Nephron (organoid): ENCODE data around the gene ITGA4.
A peak's percentile ranks its signal among the peaks of the same experiment; 100 is the strongest.

ENCODE experiments used
- H3K27ac Mint-ChIP-seq, 3 experiments: 2 replicates each; pipeline ENCODE4 v1.8.0; 2020; ENCODE audit warnings: mixed read lengths in 3 of 3, mild to moderate bottlenecking in 2 of 3, moderate library complexity in 1 of 3
- H3K27me3 Mint-ChIP-seq: 2 replicates; pipeline ENCODE4 v1.8.0; 2021; ENCODE audit warnings: low read depth, mild to moderate bottlenecking, moderate library complexity, mixed read lengths
- H3K36me3 Mint-ChIP-seq: 2 replicates; pipeline ENCODE4 v1.8.0; 2020; ENCODE audit warnings: low read depth, mixed read lengths
- H3K4me1 Mint-ChIP-seq: 2 replicates; pipeline ENCODE4 v1.8.0; 2020; ENCODE audit warnings: mixed read lengths
- H3K4me3 Mint-ChIP-seq, 3 experiments: 2 replicates each; pipeline ENCODE4 v1.8.0; 2020; ENCODE audit warnings: mild to moderate bottlenecking in 3 of 3, mixed read lengths in 3 of 3, moderate library complexity in 2 of 3
- H3K9me3 Mint-ChIP-seq: 2 replicates; pipeline ENCODE4 v1.8.0; 2020; ENCODE audit warnings: mixed read lengths
- TF ChIP-seq, protein P1 (sequence below), 3 experiments: fragments of 200-600 bp; sonication (generic); IDR thresholded peaks; one replicate each; pipeline ENCODE4 v1.5.0; 2021; ENCODE audit warnings: antibody characterized with exemption in 3 of 3; ENCODE audit not compliant: unreplicated experiment in 3 of 3

Gene ITGA4

DNA sequence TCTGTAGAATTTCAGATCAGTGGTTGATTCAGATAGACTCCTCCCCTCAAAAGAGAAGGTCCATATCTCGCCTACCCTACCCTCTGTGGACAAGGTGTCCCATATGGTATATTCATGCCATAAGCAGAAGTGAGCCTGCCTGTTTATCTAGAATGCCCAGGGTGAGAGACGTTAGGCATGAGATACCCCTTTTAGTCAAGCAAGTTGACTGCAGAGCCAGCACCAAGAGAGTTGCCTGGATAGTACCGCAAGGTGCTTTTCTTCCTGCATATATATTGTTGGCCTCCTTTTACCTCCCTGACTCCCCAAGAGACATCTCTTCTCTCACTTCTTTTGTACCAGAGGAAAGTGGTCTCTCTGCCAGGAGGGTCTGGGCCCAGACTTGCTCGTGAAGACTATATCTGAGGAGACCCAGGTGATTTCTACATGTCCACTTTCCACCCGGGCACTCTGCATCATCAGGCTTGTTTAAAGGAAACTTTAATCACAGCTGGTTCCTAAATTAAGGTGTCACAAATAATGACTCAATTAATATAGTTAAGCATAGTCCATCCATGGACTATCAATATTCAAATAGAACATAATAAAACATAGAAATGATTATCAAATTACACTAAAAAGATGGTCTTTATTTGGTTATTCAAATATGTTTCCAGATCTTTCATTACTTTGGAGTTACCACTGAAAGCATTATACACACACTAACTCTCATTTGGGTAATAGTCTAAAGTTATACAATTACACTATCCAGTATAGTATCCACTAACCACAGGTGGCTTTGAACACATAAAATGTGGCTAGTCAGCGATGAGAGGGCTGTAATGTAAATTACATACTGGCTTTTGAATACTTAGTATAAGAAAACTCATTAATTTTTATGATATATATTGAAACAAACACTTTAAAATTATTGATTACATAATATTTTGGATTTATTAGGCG lies 4.1 kb downstream of the ITGA4 start:
- H3K4me1 Mint-ChIP-seq: peaks cover 35% of the 10 kb centered on the region
- H3K4me3 Mint-ChIP-seq: peak overlapping the region in 2 of 3 experiments; percentile 58 to 73
- no peak overlapping the region for H3K27ac Mint-ChIP-seq
- TF ChIP-seq, protein P1, sequence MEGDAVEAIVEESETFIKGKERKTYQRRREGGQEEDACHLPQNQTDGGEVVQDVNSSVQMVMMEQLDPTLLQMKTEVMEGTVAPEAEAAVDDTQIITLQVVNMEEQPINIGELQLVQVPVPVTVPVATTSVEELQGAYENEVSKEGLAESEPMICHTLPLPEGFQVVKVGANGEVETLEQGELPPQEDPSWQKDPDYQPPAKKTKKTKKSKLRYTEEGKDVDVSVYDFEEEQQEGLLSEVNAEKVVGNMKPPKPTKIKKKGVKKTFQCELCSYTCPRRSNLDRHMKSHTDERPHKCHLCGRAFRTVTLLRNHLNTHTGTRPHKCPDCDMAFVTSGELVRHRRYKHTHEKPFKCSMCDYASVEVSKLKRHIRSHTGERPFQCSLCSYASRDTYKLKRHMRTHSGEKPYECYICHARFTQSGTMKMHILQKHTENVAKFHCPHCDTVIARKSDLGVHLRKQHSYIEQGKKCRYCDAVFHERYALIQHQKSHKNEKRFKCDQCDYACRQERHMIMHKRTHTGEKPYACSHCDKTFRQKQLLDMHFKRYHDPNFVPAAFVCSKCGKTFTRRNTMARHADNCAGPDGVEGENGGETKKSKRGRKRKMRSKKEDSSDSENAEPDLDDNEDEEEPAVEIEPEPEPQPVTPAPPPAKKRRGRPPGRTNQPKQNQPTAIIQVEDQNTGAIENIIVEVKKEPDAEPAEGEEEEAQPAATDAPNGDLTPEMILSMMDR (IDR thresholded peaks at IDR 0.05; ENCODE audit: unreplicated experiment in 3 of 3): no peak
- H3K36me3 Mint-ChIP-seq: no peaks in the 10 kb centered on the region
- no peaks in the 10 kb centered on the region for H3K9me3 Mint-ChIP-seq
- H3K27me3 Mint-ChIP-seq: peaks cover 26% of the 10 kb centered on the region

DNA sequence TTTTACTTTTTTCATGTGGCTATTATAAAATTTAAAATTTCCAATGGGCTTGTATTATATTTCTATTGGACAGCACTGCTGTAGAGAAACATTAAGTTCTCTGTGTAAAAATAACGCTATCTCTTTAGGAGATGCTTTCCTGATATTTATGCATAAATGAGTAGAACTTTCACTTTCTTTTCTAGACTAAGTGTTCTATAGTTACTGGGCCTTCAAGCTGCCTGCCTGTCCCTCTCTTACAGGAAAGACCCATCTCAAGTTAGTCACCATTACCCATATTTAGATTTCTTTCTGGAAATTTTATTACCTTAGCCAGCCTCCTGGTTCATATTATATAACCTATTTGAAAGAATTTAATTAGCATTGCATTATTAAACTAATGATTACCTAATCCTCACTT lies 4.8 kb downstream of the ITGA4 start:
- H3K9me3 Mint-ChIP-seq: no peaks in the 10 kb centered on the region
- no peak overlapping the region for H3K27ac Mint-ChIP-seq
- no peak overlapping the region for H3K4me3 Mint-ChIP-seq
- peaks cover 21% of the 10 kb centered on the region for H3K27me3 Mint-ChIP-seq
- H3K4me1 Mint-ChIP-seq: peaks cover 30% of the 10 kb centered on the region
- TF ChIP-seq, protein P1 (IDR thresholded peaks at IDR 0.05; ENCODE audit: unreplicated experiment in 3 of 3): no peak
- no peaks in the 10 kb centered on the region for H3K36me3 Mint-ChIP-seq

DNA sequence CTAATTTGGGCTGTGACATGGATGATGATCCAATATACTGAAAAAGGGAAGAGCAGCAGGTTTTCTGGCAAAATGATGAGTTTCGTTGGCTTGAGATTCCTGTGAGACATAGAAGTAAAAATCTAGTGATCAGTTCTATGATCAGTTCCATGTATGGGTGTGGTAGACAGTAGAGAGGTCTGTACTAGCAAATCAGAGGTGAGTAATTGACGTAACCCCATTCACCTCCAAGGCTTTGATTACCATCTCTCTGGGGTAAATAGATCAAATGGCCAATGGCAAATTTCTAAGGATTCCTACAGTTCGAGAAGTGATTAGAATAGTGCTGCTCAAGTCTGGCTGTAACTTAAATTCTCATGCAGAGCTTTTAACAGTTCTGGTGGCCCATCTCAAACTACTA lies 6.4 kb downstream of the ITGA4 start:
- TF ChIP-seq, protein P1 (IDR thresholded peaks at IDR 0.05; ENCODE audit: unreplicated experiment in 3 of 3): no peak
- H3K4me1 Mint-ChIP-seq: peaks cover 24% of the 10 kb centered on the region
- peaks cover 11% of the 10 kb centered on the region for H3K27me3 Mint-ChIP-seq
- H3K4me3 Mint-ChIP-seq: no peak overlapping the region
- no peaks in the 10 kb centered on the region for H3K36me3 Mint-ChIP-seq
- H3K9me3 Mint-ChIP-seq: no peaks in the 10 kb centered on the region
- no peak overlapping the region for H3K27ac Mint-ChIP-seq

DNA sequence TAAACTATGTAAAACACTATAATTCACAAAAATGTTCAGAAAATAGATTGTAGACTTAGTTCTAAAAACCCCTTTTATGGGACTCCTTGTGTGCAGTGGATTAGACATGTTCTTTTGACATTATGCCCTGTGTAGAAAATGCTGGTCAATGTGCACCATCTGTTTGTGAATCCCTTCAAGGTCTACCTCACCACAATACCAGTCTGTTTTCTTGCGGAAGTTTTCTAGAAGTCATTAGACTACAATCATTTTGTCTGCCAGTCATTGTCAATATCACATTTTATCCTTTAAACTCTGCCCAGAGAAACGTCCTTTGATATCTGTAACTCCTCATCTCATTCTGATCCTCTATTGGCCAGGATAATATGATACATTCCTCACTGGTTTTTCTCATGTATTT lies 7.8 kb downstream of the ITGA4 start:
- Mint-ChIP-seq H3K27ac (no peak overlapping the region), H3K36me3 (no peaks in the 10 kb centered on the region), H3K27me3 (peaks cover under 1% of the 10 kb centered on the region), H3K4me3 (no peak overlapping the region), H3K9me3 (peaks cover 2% of the 10 kb centered on the region), H3K4me1 (peaks cover 10% of the 10 kb centered on the region)
- TF ChIP-seq, protein P1 (IDR thresholded peaks at IDR 0.05; ENCODE audit: unreplicated experiment in 3 of 3): no peak

DNA sequence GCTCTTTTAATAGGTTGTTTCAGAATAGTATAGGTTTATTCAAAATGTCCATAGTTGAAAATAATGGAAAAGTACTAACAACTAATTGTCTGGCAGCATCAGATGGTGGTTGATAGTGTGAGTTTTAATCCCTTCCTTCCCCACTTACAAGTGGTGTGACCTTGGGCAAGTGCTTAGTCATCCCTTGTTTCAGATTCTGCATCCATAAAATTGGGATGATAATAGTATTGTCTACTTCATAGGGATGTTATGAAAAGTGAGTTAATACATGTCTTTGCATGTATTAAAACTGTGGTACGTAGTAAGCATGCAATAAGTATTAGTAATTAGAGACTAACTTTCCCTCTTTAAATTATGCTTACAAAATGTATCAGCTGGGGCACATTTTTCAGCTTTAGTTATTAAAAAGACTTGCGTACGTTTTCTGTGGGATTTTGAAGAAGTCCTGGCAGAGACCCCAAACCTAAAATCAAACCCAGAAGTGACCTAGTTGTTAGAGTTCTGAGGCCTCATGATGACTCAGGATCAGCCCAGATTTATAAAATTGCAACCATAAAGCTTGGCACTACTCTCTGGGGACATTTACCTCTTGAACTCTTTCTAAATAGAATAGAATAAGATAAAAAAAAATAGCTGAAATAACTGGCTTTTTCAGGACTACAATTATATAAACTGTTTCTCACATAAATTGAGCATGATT lies 8.6 kb downstream of the ITGA4 start:
- TF ChIP-seq, protein P1 (IDR thresholded peaks at IDR 0.05; ENCODE audit: unreplicated experiment in 3 of 3): no peak
- H3K27me3 Mint-ChIP-seq: no peaks in the 10 kb centered on the region
- no peaks in the 10 kb centered on the region for H3K36me3 Mint-ChIP-seq

More for the DNA sequence above, 8.6 kb downstream of the ITGA4 start:
- no peak overlapping the region for H3K27ac Mint-ChIP-seq
- H3K4me1 Mint-ChIP-seq: peaks cover 5% of the 10 kb centered on the region
- H3K4me3 Mint-ChIP-seq: no peak overlapping the region
- peaks cover 2% of the 10 kb centered on the region for H3K9me3 Mint-ChIP-seq
